ENCODE measurements around the gene TC2N.
"Not testable (repeated sequence)": the region's sequence is repeated elsewhere in the genome, so short reads cannot be mapped to it uniquely, and the experiment has no call there.

TC2N gene

DNA sequence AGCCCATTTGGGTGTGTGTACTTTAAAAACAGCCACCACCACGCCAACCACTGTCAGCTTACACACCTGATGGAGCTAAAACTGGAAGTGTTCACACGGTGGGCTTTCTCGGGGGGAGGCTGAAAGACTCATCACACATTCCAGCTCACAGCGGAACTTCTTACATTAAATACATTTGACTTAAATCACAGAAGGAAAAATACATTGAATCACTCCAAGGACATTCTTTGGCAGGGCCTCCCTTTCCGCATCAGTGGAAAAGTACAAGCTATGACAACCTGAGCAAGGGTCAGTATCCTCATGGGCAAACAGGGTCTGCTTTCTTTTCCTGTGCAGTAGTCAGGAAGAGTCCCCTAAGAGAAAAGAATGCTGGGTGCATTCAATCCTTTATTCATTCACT is 31.0 kb upstream of the TC2N start:
- ATAC-seq (replicated peaks; ENCODE audit: extremely low read depth, poor library complexity, severe bottlenecking) (no peak), DNase-seq (ENCODE audit: low spot score in 2 of 2) (no peak)
- H3K27me3 Mint-ChIP-seq = no peaks in the 10 kb centered on the region
- no peak overlapping the region for H3K4me3 Mint-ChIP-seq
- peaks cover 19% of the 10 kb centered on the region for H3K4me1 Mint-ChIP-seq
- no peaks in the 10 kb centered on the region for H3K36me3 Mint-ChIP-seq (ENCODE audit: insufficient read depth)
- no peak overlapping the region for H3K27ac Mint-ChIP-seq (ENCODE audit: low read depth)
- no peaks in the 10 kb centered on the region for H3K9me3 Mint-ChIP-seq

DNA sequence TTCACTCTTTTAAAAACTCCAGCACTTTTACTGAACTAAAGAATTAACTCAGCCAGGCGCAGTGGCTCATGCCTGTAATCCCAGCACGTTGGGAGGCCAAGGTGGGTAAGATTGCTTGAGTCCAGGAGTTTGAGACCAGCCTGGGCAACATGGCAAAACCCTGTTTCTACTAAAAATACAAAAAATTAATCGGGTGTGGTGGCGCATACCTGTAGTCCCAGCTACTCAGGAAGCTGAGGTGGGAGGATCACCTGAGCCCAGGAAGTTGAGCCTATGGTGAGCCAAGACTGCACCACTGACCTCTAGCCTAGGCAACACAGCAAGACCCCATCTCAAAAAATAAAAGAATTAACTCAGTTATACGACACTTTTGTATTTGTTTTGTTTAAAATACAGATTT is 30.4 kb upstream of the TC2N start:
- not testable (repeated sequence) for H3K27ac Mint-ChIP-seq (ENCODE audit: low read depth); ATAC-seq (replicated peaks; ENCODE audit: extremely low read depth, poor library complexity, severe bottlenecking); DNase-seq (ENCODE audit: low spot score in 2 of 2); H3K9me3 Mint-ChIP-seq; H3K27me3 Mint-ChIP-seq; H3K36me3 Mint-ChIP-seq (ENCODE audit: insufficient read depth); H3K4me3 Mint-ChIP-seq
- peaks cover 25% of the 10 kb centered on the region for H3K4me1 Mint-ChIP-seq

GRCh38 chr14:91897106-91897701 is 29.9 kb upstream of the TC2N start:
- DNase-seq (ENCODE audit: low spot score in 2 of 2) (no peak), ATAC-seq (replicated peaks; ENCODE audit: extremely low read depth, poor library complexity, severe bottlenecking) (no peak)
- H3K36me3 Mint-ChIP-seq (ENCODE audit: insufficient read depth) = peaks cover 3% of the 10 kb centered on the region
- no peak overlapping the region for H3K4me3 Mint-ChIP-seq
- H3K27ac Mint-ChIP-seq (ENCODE audit: low read depth) = no peak overlapping the region
- peaks cover 30% of the 10 kb centered on the region for H3K4me1 Mint-ChIP-seq
- no peaks in the 10 kb centered on the region for H3K27me3 Mint-ChIP-seq
- no peaks in the 10 kb centered on the region for H3K9me3 Mint-ChIP-seq

GRCh38 chr14:91896419-91896818 is 29.1 kb upstream of the TC2N start:
- Mint-ChIP-seq H3K27me3 (no peaks in the 10 kb centered on the region), H3K4me1 (peaks cover 38% of the 10 kb centered on the region), H3K9me3 (no peaks in the 10 kb centered on the region), H3K4me3 (no peak overlapping the region), H3K36me3 (ENCODE audit: insufficient read depth) (peaks cover 3% of the 10 kb centered on the region), H3K27ac (ENCODE audit: low read depth) (no peak overlapping the region)
- DNase-seq (ENCODE audit: low spot score in 2 of 2) (no peak), ATAC-seq (replicated peaks; ENCODE audit: extremely low read depth, poor library complexity, severe bottlenecking) (no peak)

- H3K27ac Mint-ChIP-seq (ENCODE audit: low read depth) = no peak overlapping the region
- H3K27me3 Mint-ChIP-seq = no peaks in the 10 kb centered on the region
- H3K9me3 Mint-ChIP-seq = no peaks in the 10 kb centered on the region
- H3K4me3 Mint-ChIP-seq = no peak overlapping the region
- no peak for DNase-seq (ENCODE audit: low spot score in 2 of 2)
- peaks cover 60% of the 10 kb centered on the region for H3K4me1 Mint-ChIP-seq
- no peak for ATAC-seq (replicated peaks; ENCODE audit: extremely low read depth, poor library complexity, severe bottlenecking)
- peaks cover 3% of the 10 kb centered on the region for H3K36me3 Mint-ChIP-seq (ENCODE audit: insufficient read depth)
Measured at GRCh38 chr14:91893669-91894068, 26.3 kb upstream of the TC2N start.

GRCh38 chr14:91893007-91893406 is 25.7 kb upstream of the TC2N start:
- Mint-ChIP-seq H3K4me3 (no peak overlapping the region), H3K4me1 (peaks cover 63% of the 10 kb centered on the region), H3K27ac (ENCODE audit: low read depth) (no peak overlapping the region), H3K36me3 (ENCODE audit: insufficient read depth) (peaks cover 3% of the 10 kb centered on the region), H3K9me3 (no peaks in the 10 kb centered on the region), H3K27me3 (no peaks in the 10 kb centered on the region)
- DNase-seq (ENCODE audit: low spot score in 2 of 2) = no peak
- peak; percentile 50 for ATAC-seq (replicated peaks; ENCODE audit: extremely low read depth, poor library complexity, severe bottlenecking)

GRCh38 chr14:91891721-91892220 is 24.4 kb upstream of the TC2N start:
- ATAC-seq (replicated peaks; ENCODE audit: extremely low read depth, poor library complexity, severe bottlenecking) = no peak
- Mint-ChIP-seq H3K27me3 (no peaks in the 10 kb centered on the region), H3K36me3 (ENCODE audit: insufficient read depth) (peaks cover 3% of the 10 kb centered on the region), H3K4me3 (peak overlapping the region; percentile 31), H3K4me1 (peaks cover 68% of the 10 kb centered on the region), H3K27ac (ENCODE audit: low read depth) (peak overlapping the region; percentile 63), H3K9me3 (no peaks in the 10 kb centered on the region)
- DNase-seq (ENCODE audit: low spot score in 2 of 2) = no peak

- Mint-ChIP-seq H3K4me3 (peak overlapping the region; percentile 31), H3K27ac (ENCODE audit: low read depth) (peak overlapping the region; percentile 63), H3K27me3 (no peaks in the 10 kb centered on the region), H3K4me1 (peaks cover 65% of the 10 kb centered on the region), H3K36me3 (ENCODE audit: insufficient read depth) (peaks cover 3% of the 10 kb centered on the region), H3K9me3 (no peaks in the 10 kb centered on the region)
- DNase-seq (ENCODE audit: low spot score in 2 of 2) (no peak), ATAC-seq (replicated peaks; ENCODE audit: extremely low read depth, poor library complexity, severe bottlenecking) (no peak)
Measured at GRCh38 chr14:91891101-91891500, 23.8 kb upstream of the TC2N start.

DNA sequence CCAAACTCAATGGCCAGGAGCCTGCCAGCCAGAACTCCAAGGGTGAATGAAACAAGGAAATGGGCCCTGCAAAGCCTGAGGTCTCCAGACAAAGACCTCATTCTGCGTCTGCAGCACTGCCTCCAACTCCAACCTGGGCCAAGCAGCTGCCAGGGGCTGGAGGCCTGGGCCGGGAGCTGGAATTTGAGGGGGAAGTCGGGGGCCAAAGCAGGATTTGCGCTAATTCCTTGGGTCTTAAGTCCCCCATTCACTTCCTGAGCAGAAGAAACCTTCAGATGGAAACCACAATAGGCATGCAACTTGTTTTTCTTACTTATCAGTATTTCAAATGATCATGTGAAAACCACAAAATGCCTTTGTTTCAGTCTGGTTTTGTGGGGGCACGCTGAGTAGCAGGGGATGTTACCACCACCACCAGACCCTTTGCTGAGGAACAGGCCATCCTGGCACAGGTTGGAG is 23.0 kb upstream of the TC2N start:
- Mint-ChIP-seq H3K27me3 (no peaks in the 10 kb centered on the region), H3K9me3 (no peaks in the 10 kb centered on the region), H3K27ac (ENCODE audit: low read depth) (peak overlapping the region; percentile 86), H3K36me3 (ENCODE audit: insufficient read depth) (peaks cover 3% of the 10 kb centered on the region), H3K4me3 (peak overlapping the region; percentile 40), H3K4me1 (peaks cover 61% of the 10 kb centered on the region)
- ATAC-seq (replicated peaks; ENCODE audit: extremely low read depth, poor library complexity, severe bottlenecking) = peak; percentile 43
- DNase-seq (ENCODE audit: low spot score in 2 of 2) = no peak

- H3K9me3 Mint-ChIP-seq = no peaks in the 10 kb centered on the region
- H3K36me3 Mint-ChIP-seq (ENCODE audit: insufficient read depth) = peaks cover 3% of the 10 kb centered on the region
- DNase-seq (ENCODE audit: low spot score in 2 of 2) = no peak
- H3K27ac Mint-ChIP-seq (ENCODE audit: low read depth) = peak overlapping the region; percentile 86
- ATAC-seq (replicated peaks; ENCODE audit: extremely low read depth, poor library complexity, severe bottlenecking) = no peak
- no peaks in the 10 kb centered on the region for H3K27me3 Mint-ChIP-seq
- H3K4me3 Mint-ChIP-seq = peak overlapping the region; percentile 40
- H3K4me1 Mint-ChIP-seq = peaks cover 61% of the 10 kb centered on the region
Measured at GRCh38 chr14:91889477-91890211, 22.3 kb upstream of the TC2N start.

- peaks cover 61% of the 10 kb centered on the region for H3K4me1 Mint-ChIP-seq
- H3K27me3 Mint-ChIP-seq = no peaks in the 10 kb centered on the region
- H3K27ac Mint-ChIP-seq (ENCODE audit: low read depth) = no peak overlapping the region
- no peak overlapping the region for H3K4me3 Mint-ChIP-seq
- DNase-seq (ENCODE audit: low spot score in 2 of 2) (no peak), ATAC-seq (replicated peaks; ENCODE audit: extremely low read depth, poor library complexity, severe bottlenecking) (no peak)
- H3K36me3 Mint-ChIP-seq (ENCODE audit: insufficient read depth) = peaks cover 3% of the 10 kb centered on the region
- no peaks in the 10 kb centered on the region for H3K9me3 Mint-ChIP-seq
Measured at GRCh38 chr14:91888641-91889476, 21.5 kb upstream of the TC2N start.

GRCh38 chr14:91886961-91887360 is 19.6 kb upstream of the TC2N start:
- no peaks in the 10 kb centered on the region for H3K9me3 Mint-ChIP-seq
- no peaks in the 10 kb centered on the region for H3K27me3 Mint-ChIP-seq
- H3K4me1 Mint-ChIP-seq = peaks cover 47% of the 10 kb centered on the region
- no peak overlapping the region for H3K4me3 Mint-ChIP-seq
- ATAC-seq (replicated peaks; ENCODE audit: extremely low read depth, poor library complexity, severe bottlenecking) (no peak), DNase-seq (ENCODE audit: low spot score in 2 of 2) (no peak)
- H3K27ac Mint-ChIP-seq (ENCODE audit: low read depth) = no peak overlapping the region
- no peaks in the 10 kb centered on the region for H3K36me3 Mint-ChIP-seq (ENCODE audit: insufficient read depth)

Measured in central memory CD8-positive, alpha-beta T cell (primary cell).